ENCODE measurements around the gene KASH5. TPM values are rescaled to one million over a fixed set of nuclear protein-coding genes. Genes with fewer than 3 reads are reported as not detected.
A peak's percentile ranks its signal among the peaks of the same experiment; 100 is the strongest.

KASH5 gene
- total and polyA plus RNA-seq, 7 experiments from 2014 or later: 0.27 to 0.97 (median 0.42) TPM; not detected in 4

DNA sequence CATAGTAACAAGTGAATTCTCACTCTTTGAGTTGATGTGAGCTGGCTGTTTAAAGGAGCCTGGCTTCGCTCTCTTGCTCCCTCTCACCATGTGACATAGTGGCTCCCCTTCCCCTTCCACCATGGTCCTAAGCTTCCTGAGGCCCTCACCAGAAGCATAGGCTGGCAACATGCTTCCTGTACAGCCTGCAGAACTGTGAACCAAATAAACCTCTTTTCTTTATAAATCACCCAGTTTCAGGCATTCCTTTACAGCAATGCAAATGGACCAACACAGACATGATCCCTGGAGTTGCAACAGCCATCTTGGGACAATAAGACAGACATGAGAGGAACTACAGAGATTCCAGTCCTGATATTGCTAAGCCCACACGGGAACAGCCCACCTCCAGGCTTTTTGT lies 38.5 kb upstream of the KASH5 start:
- Mint-ChIP-seq H3K4me3 (no peak overlapping the region), H3K9me3 (peaks cover 0 to 3% (median 0%) of the 10 kb centered on the region in 11 donors), H3K36me3 (peaks cover 0 to 8% (median 0%) of the 10 kb centered on the region in 5 donors), H3K27ac (no peak overlapping the region), H3K27me3 (peaks cover 0 to 14% (median under 1%) of the 10 kb centered on the region in 5 donors), H3K4me1 (peaks cover 0 to 16% (median 0%) of the 10 kb centered on the region in 7 donors)
- no peaks in the 10 kb centered on the region for H3K4me1 ChIP-seq (ENCODE audit: control insufficient read depth in 2 of 2, insufficient read depth in 2 of 2, low read length in 2 of 2)
- H3K27me3 ChIP-seq (ENCODE audit: control insufficient read depth in 2 of 2, insufficient read depth in 2 of 2, low read length in 2 of 2): no peaks in the 10 kb centered on the region
- H3K4me3 ChIP-seq (ENCODE audit: low read length): no peak overlapping the region
- ATAC-seq: no peak
- H3K36me3 ChIP-seq (ENCODE audit: control insufficient read depth in 2 of 3, insufficient read depth in 3 of 3, low read length in 3 of 3): no peaks in the 10 kb centered on the region
- intact Hi-C loops (cut with micrococcal nuclease): no loop called here
- no peaks in the 10 kb centered on the region for H3K9me3 ChIP-seq (ENCODE audit: control insufficient read depth in 2 of 3, low read length in 3 of 3)
- H3K27ac ChIP-seq (ENCODE audit: low read depth, low read length): no peak overlapping the region
- POLR2A ChIA-PET: interaction anchor here (0.6 kb wide), 1 partner anchor 1123 kb away, joined by 3 read pairs; no protein-coding TSS in a partner anchor
- CTCF ChIA-PET: no interaction called here
- no peak for DNase-seq

DNA sequence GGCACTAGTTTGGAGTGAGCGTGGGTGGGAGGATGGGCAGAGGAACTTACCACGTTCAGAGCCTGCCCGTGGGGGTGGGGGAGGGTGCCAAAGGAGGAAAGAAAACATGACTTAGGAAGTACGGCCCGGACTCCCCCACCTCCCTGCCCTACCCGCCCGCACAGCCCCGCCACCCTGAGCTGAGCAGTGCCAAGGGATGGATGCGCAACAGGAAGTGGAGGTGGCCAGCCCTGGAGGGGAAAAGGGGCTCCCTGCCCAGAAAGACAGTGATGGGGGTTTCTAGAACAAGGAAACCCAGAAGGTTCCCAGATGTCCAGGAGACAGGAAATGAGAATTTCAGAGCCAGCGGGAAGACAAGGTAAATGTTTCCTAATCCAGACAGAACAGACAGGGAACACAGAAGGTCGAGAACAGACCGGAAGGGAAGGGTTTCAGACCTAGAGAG lies 32.1 kb upstream of the KASH5 start:
- H3K27me3 Mint-ChIP-seq: peaks cover 0 to 53% (median 9%) of the 10 kb centered on the region in 5 donors
- intact Hi-C loops (cut with micrococcal nuclease): no loop called here
- ChIA-PET CTCF (no interaction called here), POLR2A (no interaction called here)
- H3K4me1 Mint-ChIP-seq: peaks cover 0 to 27% (median 22%) of the 10 kb centered on the region in 7 donors
- no peaks in the 10 kb centered on the region for H3K9me3 ChIP-seq (ENCODE audit: control insufficient read depth in 2 of 3, low read length in 3 of 3)
- DNase-seq: no peak
- H3K27me3 ChIP-seq (ENCODE audit: control insufficient read depth in 2 of 2, insufficient read depth in 2 of 2, low read length in 2 of 2): no peaks in the 10 kb centered on the region
- H3K27ac ChIP-seq (ENCODE audit: low read depth, low read length): no peak overlapping the region
- ATAC-seq: no peak
- no peak overlapping the region for H3K27ac Mint-ChIP-seq
- H3K4me3 Mint-ChIP-seq: peak overlapping the region in 2 of 10 donors; percentile 6 to 15
- H3K36me3 ChIP-seq (ENCODE audit: control insufficient read depth in 2 of 3, insufficient read depth in 3 of 3, low read length in 3 of 3): no peaks in the 10 kb centered on the region
- H3K4me3 ChIP-seq (ENCODE audit: low read length): no peak overlapping the region
- H3K4me1 ChIP-seq (ENCODE audit: control insufficient read depth in 2 of 2, insufficient read depth in 2 of 2, low read length in 2 of 2): peaks cover 0 to 6% of the 10 kb centered on the region in 2 donors
- peaks cover 0 to 1% (median 0%) of the 10 kb centered on the region in 5 donors for H3K36me3 Mint-ChIP-seq
- no peaks in the 10 kb centered on the region for H3K9me3 Mint-ChIP-seq

DNA sequence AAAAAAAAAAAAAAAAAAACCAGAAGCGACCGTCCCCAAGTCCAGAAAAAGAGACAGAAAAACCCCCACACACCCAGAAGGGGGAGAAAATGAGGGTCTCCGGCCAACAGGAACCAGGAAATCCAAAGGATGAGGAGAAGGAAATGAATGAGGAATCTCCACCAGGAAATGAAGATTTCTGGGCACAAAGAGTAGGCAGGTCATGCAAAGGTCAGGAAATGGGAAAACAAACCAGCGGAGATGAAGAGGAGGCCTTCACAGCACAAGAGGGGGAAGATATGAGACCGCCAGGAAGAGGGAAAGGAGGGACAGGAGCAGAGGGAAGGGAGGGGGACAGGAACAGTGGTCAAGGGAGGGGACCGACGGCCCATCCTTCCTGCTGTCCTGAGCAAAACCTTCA lies 31.7 kb upstream of the KASH5 start:
- Mint-ChIP-seq H3K27me3 (peaks cover 0 to 55% (median 9%) of the 10 kb centered on the region in 5 donors), H3K9me3 (no peaks in the 10 kb centered on the region), H3K36me3 (no peaks in the 10 kb centered on the region), H3K27ac (peak overlapping the region in 1 of 9 donors; percentile 31), H3K4me1 (peaks cover 0 to 31% (median 27%) of the 10 kb centered on the region in 7 donors), H3K4me3 (no peak overlapping the region)
- ChIA-PET CTCF (no interaction called here), POLR2A (no interaction called here)
- H3K4me1 ChIP-seq (ENCODE audit: control insufficient read depth in 2 of 2, insufficient read depth in 2 of 2, low read length in 2 of 2): peaks cover 0 to 6% of the 10 kb centered on the region in 2 donors
- H3K9me3 ChIP-seq (ENCODE audit: control insufficient read depth in 2 of 3, low read length in 3 of 3): no peaks in the 10 kb centered on the region
- no peaks in the 10 kb centered on the region for H3K27me3 ChIP-seq (ENCODE audit: control insufficient read depth in 2 of 2, insufficient read depth in 2 of 2, low read length in 2 of 2)
- no peaks in the 10 kb centered on the region for H3K36me3 ChIP-seq (ENCODE audit: control insufficient read depth in 2 of 3, insufficient read depth in 3 of 3, low read length in 3 of 3)
- intact Hi-C loops (cut with micrococcal nuclease): no loop called here
- no peak for DNase-seq
- H3K27ac ChIP-seq (ENCODE audit: low read depth, low read length): no peak overlapping the region
- no peak overlapping the region for H3K4me3 ChIP-seq (ENCODE audit: low read length)
- ATAC-seq: no peak

DNA sequence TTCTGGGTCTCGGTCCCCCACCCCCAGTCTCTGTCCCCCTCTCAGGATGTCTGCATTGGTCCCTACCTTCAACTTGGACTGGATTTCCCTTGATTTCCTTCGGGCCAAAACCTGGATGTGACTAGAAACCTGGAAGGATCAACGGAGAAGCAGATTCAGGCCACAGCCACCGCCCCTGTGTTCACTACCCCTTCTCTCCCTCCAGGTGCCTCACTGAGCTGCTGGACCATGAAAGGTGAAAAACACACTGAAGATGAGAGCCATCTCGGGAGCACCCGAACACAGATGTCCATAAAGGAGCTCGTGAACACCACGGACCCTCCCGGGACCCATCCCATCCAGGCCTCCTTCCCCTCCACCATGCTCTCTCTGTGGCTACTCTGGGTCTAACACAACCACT lies 30.9 kb upstream of the KASH5 start:
- CTCF ChIA-PET: no interaction called here
- H3K4me1 ChIP-seq (ENCODE audit: control insufficient read depth in 2 of 2, insufficient read depth in 2 of 2, low read length in 2 of 2): peaks cover 0 to 13% of the 10 kb centered on the region in 2 donors
- H3K27me3 Mint-ChIP-seq: peaks cover 0 to 55% (median 9%) of the 10 kb centered on the region in 5 donors

DNA sequence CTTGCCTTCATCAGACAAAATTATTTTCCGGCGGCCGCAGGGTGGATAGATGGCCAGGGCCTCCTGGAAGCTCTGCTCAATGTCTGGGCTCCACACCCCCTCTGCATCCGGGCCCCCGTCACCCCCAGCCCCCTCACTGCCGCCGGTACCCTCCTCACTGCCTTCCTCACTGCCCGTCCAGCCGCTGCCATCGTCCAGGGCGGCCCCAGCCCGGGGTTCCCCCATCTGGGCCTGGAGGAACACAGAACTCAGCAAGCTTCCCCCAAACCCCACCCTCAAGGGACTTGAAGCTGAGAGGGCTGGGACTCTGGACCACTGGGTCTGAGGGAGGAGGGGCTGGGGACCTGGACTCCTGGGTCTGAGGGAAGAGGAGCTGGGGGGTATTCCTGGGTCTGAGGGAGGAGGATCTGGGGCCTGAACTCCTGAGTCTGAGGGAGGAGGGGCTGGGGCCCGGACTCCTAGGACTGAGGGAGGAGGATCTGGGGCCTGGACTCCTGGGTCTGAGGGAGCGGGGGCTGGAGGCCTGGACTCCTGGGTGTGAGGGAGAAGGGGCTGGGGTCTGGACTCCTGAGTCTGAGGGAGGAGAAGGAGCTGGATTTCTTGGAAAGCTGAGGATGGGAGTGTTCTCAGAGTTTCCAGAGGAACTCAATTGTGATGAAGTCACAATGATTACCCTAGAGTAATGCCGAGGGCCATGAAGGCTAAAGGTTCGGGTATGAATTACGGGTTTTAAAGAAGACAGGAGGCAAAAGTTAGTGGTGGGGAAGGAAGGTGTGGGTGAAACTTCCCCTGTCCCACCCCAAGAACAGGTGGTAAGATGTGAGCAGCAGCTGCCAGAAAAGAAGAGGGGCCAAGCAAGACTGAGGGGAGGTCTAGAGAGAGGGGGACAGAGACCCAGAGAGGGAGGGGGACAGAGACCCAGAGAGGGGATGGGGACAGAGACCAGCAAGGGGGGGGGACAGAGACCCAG lies 27.9 kb upstream of the KASH5 start:
- peak overlapping the region in 3 of 10 donors; percentile 33 to 58 (median 44) for H3K4me3 Mint-ChIP-seq

More for the DNA sequence above, 30.9 kb upstream of the KASH5 start:
- no peaks in the 10 kb centered on the region for H3K27me3 ChIP-seq (ENCODE audit: control insufficient read depth in 2 of 2, insufficient read depth in 2 of 2, low read length in 2 of 2)
- intact Hi-C loops (cut with micrococcal nuclease): no loop called here
- POLR2A ChIA-PET: no interaction called here
- H3K9me3 Mint-ChIP-seq: no peaks in the 10 kb centered on the region
- H3K9me3 ChIP-seq (ENCODE audit: control insufficient read depth in 2 of 3, low read length in 3 of 3): no peaks in the 10 kb centered on the region
- DNase-seq (no peak), ATAC-seq (no peak)
- H3K4me3 Mint-ChIP-seq: no peak overlapping the region
- peak overlapping the region in 1 of 9 donors; percentile 31 for H3K27ac Mint-ChIP-seq
- no peaks in the 10 kb centered on the region for H3K36me3 ChIP-seq (ENCODE audit: control insufficient read depth in 2 of 3, insufficient read depth in 3 of 3, low read length in 3 of 3)
- H3K36me3 Mint-ChIP-seq: no peaks in the 10 kb centered on the region
- peaks cover 4 to 36% (median 27%) of the 10 kb centered on the region in 7 donors for H3K4me1 Mint-ChIP-seq
- no peak overlapping the region for H3K4me3 ChIP-seq (ENCODE audit: low read length)
- H3K27ac ChIP-seq (ENCODE audit: low read depth, low read length): no peak overlapping the region

DNA sequence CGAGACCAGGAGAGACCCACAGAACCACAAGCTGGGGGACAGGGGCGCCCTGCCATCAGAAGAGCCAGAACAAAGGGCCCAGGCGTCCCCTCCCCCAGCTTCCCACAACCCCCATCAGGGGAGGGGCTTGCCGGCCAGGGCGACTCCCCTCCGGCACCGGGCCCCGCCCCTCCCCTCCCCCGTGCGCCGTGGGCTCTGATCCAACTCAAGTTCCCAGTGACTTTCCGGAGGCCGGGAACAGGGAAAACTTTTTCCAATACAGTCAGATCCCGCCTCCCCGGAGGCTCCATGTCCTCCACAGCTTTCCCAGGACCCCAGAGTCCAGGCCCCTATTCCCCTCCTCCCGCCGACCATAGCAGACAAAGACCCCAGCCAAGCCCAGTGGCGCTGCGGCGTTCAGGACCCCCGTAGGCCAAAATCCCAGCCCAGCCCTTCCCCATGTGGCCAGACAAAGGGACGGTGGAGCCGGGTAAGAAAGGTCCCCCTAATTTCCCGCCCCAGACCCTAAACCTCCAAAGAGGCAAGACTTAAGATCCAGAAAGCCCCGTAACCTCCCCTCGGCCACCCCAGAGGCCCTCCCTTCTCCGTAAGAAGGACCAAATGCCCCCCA lies 26.5 kb upstream of the KASH5 start:
- peak overlapping the region in 8 of 10 donors; percentile 8 to 75 (median 52) for H3K4me3 Mint-ChIP-seq

More for the DNA sequence above, 27.9 kb upstream of the KASH5 start:
- CTCF ChIA-PET: no interaction called here
- H3K4me1 Mint-ChIP-seq: peaks cover 5 to 37% (median 27%) of the 10 kb centered on the region in 7 donors
- intact Hi-C loops (cut with micrococcal nuclease): loop anchor here in 1 of 2 donors (5.0 kb wide), 1 partner anchor 58 kb away; no protein-coding TSS in a partner anchor
- H3K9me3 ChIP-seq (ENCODE audit: control insufficient read depth in 2 of 3, low read length in 3 of 3): no peaks in the 10 kb centered on the region
- no peaks in the 10 kb centered on the region for H3K36me3 ChIP-seq (ENCODE audit: control insufficient read depth in 2 of 3, insufficient read depth in 3 of 3, low read length in 3 of 3)
- no peak for DNase-seq
- POLR2A ChIA-PET: interaction anchor here (0.6 to 1.3 kb wide), 4 partner anchors 26 to 276 kb away, joined by 3 to 7 read pairs (median 4); no protein-coding TSS in a partner anchor
- H3K36me3 Mint-ChIP-seq: no peaks in the 10 kb centered on the region
- H3K27ac ChIP-seq (ENCODE audit: low read depth, low read length): no peak overlapping the region
- peak overlapping the region in 3 of 9 donors; percentile 7 to 38 (median 17) for H3K27ac Mint-ChIP-seq
- H3K9me3 Mint-ChIP-seq: peaks cover 0 to 2% (median 0%) of the 10 kb centered on the region in 11 donors
- H3K27me3 Mint-ChIP-seq: peaks cover 0 to 51% (median 13%) of the 10 kb centered on the region in 5 donors
- H3K4me1 ChIP-seq (ENCODE audit: control insufficient read depth in 2 of 2, insufficient read depth in 2 of 2, low read length in 2 of 2): peaks cover 11 to 34% of the 10 kb centered on the region in 2 donors
- ATAC-seq: no peak
- H3K27me3 ChIP-seq (ENCODE audit: control insufficient read depth in 2 of 2, insufficient read depth in 2 of 2, low read length in 2 of 2): peaks cover 5 to 15% of the 10 kb centered on the region in 2 donors
- no peak overlapping the region for H3K4me3 ChIP-seq (ENCODE audit: low read length)

More for the DNA sequence above, 26.5 kb upstream of the KASH5 start:
- Mint-ChIP-seq H3K27ac (peak overlapping the region in 4 of 9 donors; percentile 37 to 54 (median 40)), H3K9me3 (peaks cover 0 to 2% (median 0%) of the 10 kb centered on the region in 11 donors), H3K27me3 (peaks cover 0 to 43% (median 14%) of the 10 kb centered on the region in 5 donors), H3K4me1 (peaks cover 5 to 25% (median 16%) of the 10 kb centered on the region in 7 donors), H3K36me3 (no peaks in the 10 kb centered on the region)
- intact Hi-C loops (cut with micrococcal nuclease): loop anchor here (1.0 to 5.0 kb wide), 2 partner anchors 26 to 59 kb away; partner anchors contain the start of gene CD37 (in 2 of the 2)
- Histone ChIP-seq H3K4me3 (ENCODE audit: low read length) (no peak overlapping the region), H3K9me3 (ENCODE audit: control insufficient read depth in 2 of 3, low read length in 3 of 3) (no peaks in the 10 kb centered on the region), H3K27ac (ENCODE audit: low read depth, low read length) (no peak overlapping the region), H3K27me3 (ENCODE audit: control insufficient read depth in 2 of 2, insufficient read depth in 2 of 2, low read length in 2 of 2) (peaks cover 5 to 18% of the 10 kb centered on the region in 2 donors), H3K4me1 (ENCODE audit: control insufficient read depth in 2 of 2, insufficient read depth in 2 of 2, low read length in 2 of 2) (peaks cover 11 to 28% of the 10 kb centered on the region in 2 donors), H3K36me3 (ENCODE audit: control insufficient read depth in 2 of 3, insufficient read depth in 3 of 3, low read length in 3 of 3) (no peaks in the 10 kb centered on the region)
- ChIA-PET CTCF (no interaction called here), POLR2A (no interaction called here)
- ATAC-seq (no peak), DNase-seq (peak in 1 of 9 donors; percentile 27)
